ENCODE measurements around the gene ZNF296. TPM values are rescaled to one million over a fixed set of nuclear protein-coding genes. Genes with fewer than 3 reads are reported as not detected.

ZNF296 gene
- total and polyA plus RNA-seq, 2 donors (not counting 3 experiments of a cell fraction or from before 2014, with no cell fraction given): 0.35 to 1.8 TPM

- TF ChIP-seq MYC (IDR thresholded peaks at IDR 0.05; ENCODE audit: low read depth, low read length): no peak
- TF ChIP-seq CTCF (IDR thresholded peaks at IDR 0.05; ENCODE audit: extremely low read depth in 1 of 2, insufficient read depth in 1 of 2, low read depth in 1 of 2, low read length in 2 of 2): no peak
- TF ChIP-seq FOS (IDR thresholded peaks at IDR 0.05; ENCODE audit: borderline replicate concordance, insufficient read depth, low read length): no peak
- TF ChIP-seq JUN (IDR thresholded peaks at IDR 0.05; ENCODE audit: borderline replicate concordance, insufficient read depth, insufficient read length, low read depth): no peak
- TF ChIP-seq MAX (IDR thresholded peaks at IDR 0.05; ENCODE audit: insufficient read depth, insufficient read length): no peak
- TF ChIP-seq POLR2AphosphoS5 (IDR thresholded peaks at IDR 0.05; ENCODE audit: insufficient read depth, low read depth, low read length): no peak
- H3K9me3 ChIP-seq (replicated peaks; ENCODE audit: control insufficient read depth, insufficient read depth, low read length): no peaks in the 10 kb centered on the region
- H3K4me1 ChIP-seq (ENCODE audit: control insufficient read depth, extremely low read depth, insufficient read depth, low read length): peaks cover 29% of the 10 kb centered on the region
- intact Hi-C loops (cut with micrococcal nuclease): loop anchor here (5.0 kb wide), 2 partner anchors 33 to 153 kb away; partner anchors contain the start of gene EXOC3L2
- no peaks in the 10 kb centered on the region for H3K27me3 ChIP-seq (ENCODE audit: control insufficient read depth in 2 of 2, insufficient read depth in 2 of 2, low read length in 2 of 2)
- FAIRE-seq (no peak), DNase-seq (ENCODE audit: low read depth, low spot score) (no peak)
- H3K27ac ChIP-seq (ENCODE audit: insufficient read depth, low read depth, low read length): no peak overlapping the region
- no peaks in the 10 kb centered on the region for H4K20me1 ChIP-seq (replicated peaks; ENCODE audit: control insufficient read depth, extremely low read depth, insufficient read depth, low read length)
- no peak overlapping the region for H2AFZ ChIP-seq (ENCODE audit: low read depth, low read length)
- H3K79me2 ChIP-seq (ENCODE audit: control insufficient read depth, insufficient read depth, low read length): peaks cover 66% of the 10 kb centered on the region
- no TSS peak for BruUV-seq (replicated peaks)
- no peak overlapping the region for H3K4me3 ChIP-seq (replicated peaks in 1 of 3; ENCODE audit: insufficient read depth in 1 of 3, low read depth in 1 of 3, low read length in 3 of 3)
- ChIA-PET CTCF (no interaction called here), POLR2A (no interaction called here)
- H3K4me2 ChIP-seq (ENCODE audit: insufficient read depth, low read length): no peak overlapping the region
- no peaks in the 10 kb centered on the region for H3K9me1 ChIP-seq (replicated peaks; ENCODE audit: control insufficient read depth, extremely low read depth, insufficient read depth, low read length)
- dilution Hi-C loops (cut with MboI; ENCODE audit: extremely low pct_ligation_motif_present, low sequenced_read_pairs): no loop called here
- H3K9ac ChIP-seq (replicated peaks; ENCODE audit: extremely low read depth, insufficient read depth, low read length): no peak overlapping the region
- peaks cover 0 to 6% of the 10 kb centered on the region in 2 experiments for H3K36me3 ChIP-seq (ENCODE audit: control insufficient read depth in 2 of 2, extremely low read depth in 1 of 2, insufficient read depth in 2 of 2, low read length in 2 of 2)
These were observed 18.4 kb upstream of the ZNF296 start for GRCh38 chr19:45094707-45095106.
